Liver (tissue), 9 donors: Measurements from ENCODE around the gene TDRD9. TPM values are rescaled to one million over a fixed set of nuclear protein-coding genes. Genes with fewer than 3 reads are reported as not detected.

Source experiments
- DNase-seq: peaks from one replicate; pipeline ENCODE4 v3.0.0-alpha.2; 2017; ENCODE audit warnings: low spot score
- H3K27ac ChIP-seq, 2 donors: one replicate each; pipeline ENCODE4 v1.7.0; 2013; ENCODE audit warnings: inconsistent platforms in 2 of 2, low read length in 2 of 2, control low read depth in 1 of 2, low read depth in 1 of 2, mild to moderate bottlenecking in 1 of 2
- H3K27me3 ChIP-seq, 4 donors: one replicate each; pipeline versions ENCODE4 v1.6.1 to v1.7.0; 2013; ENCODE audit warnings: low read length in 3 of 4, inconsistent platforms in 1 of 4, mild to moderate bottlenecking in 1 of 4, moderate library complexity in 1 of 4; ENCODE audit not compliant: control insufficient read depth in 4 of 4, insufficient read depth in 4 of 4
- H3K36me3 ChIP-seq, 4 donors: one replicate each; pipeline versions ENCODE4 v1.6.1 to v1.7.0; 2013; ENCODE audit warnings: low read length in 3 of 4, mild to moderate bottlenecking in 3 of 4, low read depth in 1 of 4, moderate library complexity in 1 of 4; ENCODE audit not compliant: control insufficient read depth in 4 of 4, insufficient read depth in 3 of 4
- H3K4me1 ChIP-seq, 4 donors: one replicate each; pipeline versions ENCODE4 v1.6.1 to v1.7.0; 2013; ENCODE audit warnings: low read length in 3 of 4, mild to moderate bottlenecking in 3 of 4, moderate library complexity in 1 of 4; ENCODE audit not compliant: control insufficient read depth in 4 of 4, insufficient read depth in 4 of 4
- H3K4me3 ChIP-seq, 3 donors: one replicate each; pipeline versions ENCODE4 v1.6.1 to v1.7.0; 2013; ENCODE audit warnings: low read length in 3 of 3, control low read depth in 1 of 3, low read depth in 1 of 3, mild to moderate bottlenecking in 1 of 3
- H3K9ac ChIP-seq, 2 donors: one replicate each; pipeline ENCODE4 v1.7.0; 2013; ENCODE audit warnings: low read length in 2 of 2, mild to moderate bottlenecking in 2 of 2, moderate library complexity in 2 of 2, control low read depth in 1 of 2, low read depth in 1 of 2
- H3K9me3 ChIP-seq, 4 donors: one replicate each; pipeline versions ENCODE4 v1.6.1 to v1.7.0; 2013; ENCODE audit warnings: low read length in 3 of 4; ENCODE audit not compliant: control insufficient read depth in 4 of 4
- EGR1 ChIP-seq, 2 donors: IDR thresholded peaks; 2 replicates each; pipeline ENCODE4 v1.6.1; 2016 to 2018; ENCODE audit warnings: antibody characterized with exemption in 2 of 2, low read depth in 2 of 2
- FOXA1 ChIP-seq: IDR thresholded peaks from 2 replicates; pipeline ENCODE4 v1.6.1; 2016; ENCODE audit warnings: antibody characterized with exemption
- HNF4A ChIP-seq, 2 donors: conservative IDR thresholded peaks; 2 replicates each; pipeline ENCODE4 v1.6.1; 2016; ENCODE audit warnings: antibody characterized with exemption in 2 of 2, mild to moderate bottlenecking in 2 of 2
- HNF4G ChIP-seq: IDR thresholded peaks from 2 replicates; pipeline ENCODE4 v1.6.1; 2016; ENCODE audit warnings: antibody characterized with exemption
- JUND ChIP-seq, 2 donors: IDR thresholded peaks; 2 replicates each; pipeline ENCODE4 v1.6.1; 2016; ENCODE audit warnings: antibody characterized with exemption in 2 of 2
- NR2F2 ChIP-seq: IDR thresholded peaks from 2 replicates; pipeline ENCODE4 v1.6.1; 2016; ENCODE audit warnings: antibody characterized with exemption
- RXRA ChIP-seq, 2 donors: IDR thresholded peaks; 2 replicates each; pipeline ENCODE4 v1.6.1; 2017 to 2018; ENCODE audit warnings: antibody characterized with exemption in 2 of 2, mild to moderate bottlenecking in 1 of 2
- SP1 ChIP-seq: IDR thresholded peaks from 2 replicates; pipeline ENCODE4 v1.6.1; 2018; ENCODE audit warnings: antibody characterized with exemption, mild to moderate bottlenecking
- TAF1 ChIP-seq: conservative IDR thresholded peaks from 2 replicates; pipeline ENCODE4 v1.6.1; 2016; ENCODE audit warnings: antibody characterized with exemption, mild to moderate bottlenecking
- YY1 ChIP-seq: IDR thresholded peaks from 2 replicates; pipeline ENCODE4 v1.6.1; 2016; ENCODE audit warnings: antibody characterized with exemption, mild to moderate bottlenecking
- WGBS: extraction: QIAGEN DNeasy Blood & Tissue Kit; methylation state at CpG from one replicate; pipeline ENCODE4 v1.1.7; 2013; 5-methylcytosine and 5-hydroxymethylcytosine counted together
- polyA plus RNA-seq, 2 donors: library from polyadenylated mRNA; stranded (reverse) in 1 of 2; unstranded in 1 of 2; fragments of 200-250 nt in 1 of 2; fragments of >200 nt in 1 of 2; fragmentation: Nextera tagmentation in 1 of 2; extraction: Ambion mirVana in 1 of 2; gene quantifications; one replicate each; pipeline versions ENCODE4 v1.2.1 to v1.2.3, GENCODE V29; 2013 to 2015
- total RNA-seq, 2 donors: library from RNA; depleted of rRNA; stranded (reverse); fragments of >200 nt; gene quantifications; one replicate each; pipeline ENCODE4 v1.2.3, GENCODE V29; 2014
- TF ChIP-seq, protein P1 (sequence below): IDR thresholded peaks from 2 replicates; pipeline ENCODE4 v1.6.1; 2016; ENCODE audit warnings: antibody characterized with exemption
- TF ChIP-seq, protein P2 (sequence below): IDR thresholded peaks from 2 replicates; pipeline ENCODE4 v1.6.1; 2016; ENCODE audit warnings: antibody characterized with exemption
- TF ChIP-seq, protein P3 (sequence below): IDR thresholded peaks from 2 replicates; pipeline ENCODE4 v1.6.1; 2016; ENCODE audit warnings: antibody characterized with exemption, mild to moderate bottlenecking
- TF ChIP-seq, protein P4 (sequence below): IDR thresholded peaks from 2 replicates; pipeline ENCODE4 v1.6.1; 2016; ENCODE audit warnings: antibody characterized with exemption
- TF ChIP-seq, protein P5 (sequence below): fragments of 150-350 bp; IDR thresholded peaks from 2 replicates; pipeline ENCODE4 v1.5.1; 2017; ENCODE audit warnings: improper control_type of control experiment, low read depth, low read length; ENCODE audit not compliant: missing input control
- donor health status: healthy.
- donor health status: healthy.
- donor health status: healthy.
- donor health status: healthy.
- donor health status: healthy.

TDRD9 gene
- total and polyA plus RNA-seq, 4 donors: 0.12 to 1.0 (median 0.46) TPM

DNA sequence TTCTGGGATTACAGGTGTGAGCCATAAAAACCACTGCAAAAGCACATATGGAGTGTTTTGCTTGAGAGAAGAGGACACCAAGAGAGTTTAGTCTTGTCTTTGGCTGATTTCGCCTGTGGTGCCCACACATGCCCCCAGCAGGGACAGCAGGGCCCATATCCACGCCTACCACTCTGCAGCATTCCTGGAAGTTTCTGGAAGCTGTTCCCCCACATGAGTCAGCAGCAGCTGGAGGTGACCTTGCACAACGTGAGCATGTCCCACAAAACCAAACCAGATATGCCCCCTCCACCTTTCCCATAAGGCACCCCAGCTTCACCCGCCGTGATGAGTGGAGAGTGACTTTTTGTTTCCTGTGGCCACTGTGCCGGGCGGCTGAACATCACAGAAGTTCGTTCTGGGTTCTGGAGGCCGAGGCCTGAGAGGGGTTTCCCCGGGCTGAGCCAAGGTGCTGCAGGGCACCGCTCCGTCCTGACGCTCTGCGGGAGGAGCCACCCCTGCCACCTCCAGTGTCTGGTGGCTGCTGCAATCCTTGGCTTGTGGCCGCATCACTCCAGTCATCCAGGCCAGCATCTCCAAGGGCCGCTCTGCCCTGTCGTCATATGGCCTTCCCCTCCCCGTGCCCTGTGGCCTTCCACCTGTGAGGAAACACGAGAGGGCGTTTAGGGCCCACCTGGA is 162.0 kb downstream of the TDRD9 start:
- Histone ChIP-seq H3K27ac (peak overlapping the region; percentile 31 to 68), H3K36me3 (no peaks in the 10 kb centered on the region), H3K4me1 (peaks cover 26 to 80% (median 49%) of the 10 kb centered on the region in 4 donors), H3K9me3 (no peaks in the 10 kb centered on the region), H3K27me3 (no peaks in the 10 kb centered on the region), H3K4me3 (no peak overlapping the region), H3K9ac (no peak overlapping the region)
- WGBS: 90% methylated on average over 20 of the region's 20 CpGs
- DNase-seq: no peak
- TF ChIP-seq RXRA (IDR thresholded peaks at IDR 0.05): peak in 1 of 2 donors; percentile 28
- TF ChIP-seq JUND (IDR thresholded peaks at IDR 0.05): peak in 1 of 2 donors; percentile 7
- TF ChIP-seq, protein P1, sequence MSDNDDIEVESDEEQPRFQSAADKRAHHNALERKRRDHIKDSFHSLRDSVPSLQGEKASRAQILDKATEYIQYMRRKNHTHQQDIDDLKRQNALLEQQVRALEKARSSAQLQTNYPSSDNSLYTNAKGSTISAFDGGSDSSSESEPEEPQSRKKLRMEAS: peak; percentile 42
- no peak for TF ChIP-seq EGR1 (IDR thresholded peaks at IDR 0.05; ENCODE audit: low read depth in 2 of 2)
- no peak for TF ChIP-seq FOXA1
- TF ChIP-seq NR2F2: no peak
- TF ChIP-seq TAF1: no peak

DNA sequence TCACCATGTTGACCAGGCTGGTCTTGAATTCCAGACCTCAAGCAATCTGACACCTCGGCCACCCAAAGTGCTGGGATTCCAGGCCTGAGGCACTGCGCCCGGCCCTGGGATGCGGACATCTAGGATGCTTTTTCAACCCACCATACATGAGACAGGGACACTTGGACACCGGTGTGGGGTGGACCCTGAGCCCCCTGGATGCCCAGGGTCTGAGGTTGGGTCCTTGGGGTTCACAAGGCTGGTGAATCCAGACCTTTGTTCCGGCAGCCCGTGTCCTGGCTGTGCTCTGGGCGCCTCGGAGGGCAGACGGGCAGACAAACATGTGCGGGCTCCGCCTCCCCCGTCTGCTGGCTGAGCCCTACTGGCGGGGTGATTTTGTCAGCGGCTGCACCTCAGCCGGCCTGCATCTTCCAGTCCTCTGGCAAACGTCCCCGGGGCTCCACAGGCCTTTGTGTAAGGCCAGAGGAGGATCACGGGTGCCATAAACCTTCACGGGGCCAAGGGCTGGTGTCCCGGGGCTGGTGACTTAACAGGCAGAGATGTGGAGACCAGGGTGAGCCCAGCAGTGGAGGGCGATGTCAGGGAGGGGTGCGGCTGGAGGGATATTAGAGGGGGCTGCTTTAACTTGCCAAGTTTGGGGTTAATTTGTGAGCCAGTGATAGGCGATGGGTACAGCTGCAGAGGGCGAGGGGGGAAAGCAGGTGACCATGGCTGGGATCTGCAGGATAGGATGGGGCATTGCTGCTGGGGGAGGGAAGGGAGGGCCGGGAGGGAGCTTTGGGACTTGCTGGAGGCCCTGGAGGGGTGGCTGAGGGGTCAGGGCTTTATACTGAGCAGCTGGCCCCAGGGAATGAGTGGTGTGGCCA is 163.0 kb downstream of the TDRD9 start:
- Histone ChIP-seq H3K9me3 (no peaks in the 10 kb centered on the region), H3K27me3 (no peaks in the 10 kb centered on the region), H3K27ac (peak overlapping the region; percentile 20 to 49), H3K4me3 (peak overlapping the region in 2 of 3 donors; percentile 1 to 25), H3K36me3 (peaks cover 0 to 7% (median 2%) of the 10 kb centered on the region in 4 donors), H3K4me1 (peaks cover 26 to 73% (median 47%) of the 10 kb centered on the region in 4 donors), H3K9ac (no peak overlapping the region)
- TF ChIP-seq HNF4G (peak; percentile 40), HNF4A (conservative IDR thresholded peaks at IDR 0.05) (peak; percentile 88 to 92), SP1 (peak; percentile 52), RXRA (IDR thresholded peaks at IDR 0.05) (peak; percentile 83 to 95), EGR1 (IDR thresholded peaks at IDR 0.05; ENCODE audit: low read depth in 2 of 2) (peak in 1 of 2 donors; percentile 72), TAF1 (no peak), YY1 (peak; percentile 68), NR2F2 (peak; percentile 63)
- TF ChIP-seq, protein P2, sequence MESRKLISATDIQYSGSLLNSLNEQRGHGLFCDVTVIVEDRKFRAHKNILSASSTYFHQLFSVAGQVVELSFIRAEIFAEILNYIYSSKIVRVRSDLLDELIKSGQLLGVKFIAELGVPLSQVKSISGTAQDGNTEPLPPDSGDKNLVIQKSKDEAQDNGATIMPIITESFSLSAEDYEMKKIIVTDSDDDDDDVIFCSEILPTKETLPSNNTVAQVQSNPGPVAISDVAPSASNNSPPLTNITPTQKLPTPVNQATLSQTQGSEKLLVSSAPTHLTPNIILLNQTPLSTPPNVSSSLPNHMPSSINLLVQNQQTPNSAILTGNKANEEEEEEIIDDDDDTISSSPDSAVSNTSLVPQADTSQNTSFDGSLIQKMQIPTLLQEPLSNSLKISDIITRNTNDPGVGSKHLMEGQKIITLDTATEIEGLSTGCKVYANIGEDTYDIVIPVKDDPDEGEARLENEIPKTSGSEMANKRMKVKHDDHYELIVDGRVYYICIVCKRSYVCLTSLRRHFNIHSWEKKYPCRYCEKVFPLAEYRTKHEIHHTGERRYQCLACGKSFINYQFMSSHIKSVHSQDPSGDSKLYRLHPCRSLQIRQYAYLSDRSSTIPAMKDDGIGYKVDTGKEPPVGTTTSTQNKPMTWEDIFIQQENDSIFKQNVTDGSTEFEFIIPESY: no peak
- TF ChIP-seq, protein P3, sequence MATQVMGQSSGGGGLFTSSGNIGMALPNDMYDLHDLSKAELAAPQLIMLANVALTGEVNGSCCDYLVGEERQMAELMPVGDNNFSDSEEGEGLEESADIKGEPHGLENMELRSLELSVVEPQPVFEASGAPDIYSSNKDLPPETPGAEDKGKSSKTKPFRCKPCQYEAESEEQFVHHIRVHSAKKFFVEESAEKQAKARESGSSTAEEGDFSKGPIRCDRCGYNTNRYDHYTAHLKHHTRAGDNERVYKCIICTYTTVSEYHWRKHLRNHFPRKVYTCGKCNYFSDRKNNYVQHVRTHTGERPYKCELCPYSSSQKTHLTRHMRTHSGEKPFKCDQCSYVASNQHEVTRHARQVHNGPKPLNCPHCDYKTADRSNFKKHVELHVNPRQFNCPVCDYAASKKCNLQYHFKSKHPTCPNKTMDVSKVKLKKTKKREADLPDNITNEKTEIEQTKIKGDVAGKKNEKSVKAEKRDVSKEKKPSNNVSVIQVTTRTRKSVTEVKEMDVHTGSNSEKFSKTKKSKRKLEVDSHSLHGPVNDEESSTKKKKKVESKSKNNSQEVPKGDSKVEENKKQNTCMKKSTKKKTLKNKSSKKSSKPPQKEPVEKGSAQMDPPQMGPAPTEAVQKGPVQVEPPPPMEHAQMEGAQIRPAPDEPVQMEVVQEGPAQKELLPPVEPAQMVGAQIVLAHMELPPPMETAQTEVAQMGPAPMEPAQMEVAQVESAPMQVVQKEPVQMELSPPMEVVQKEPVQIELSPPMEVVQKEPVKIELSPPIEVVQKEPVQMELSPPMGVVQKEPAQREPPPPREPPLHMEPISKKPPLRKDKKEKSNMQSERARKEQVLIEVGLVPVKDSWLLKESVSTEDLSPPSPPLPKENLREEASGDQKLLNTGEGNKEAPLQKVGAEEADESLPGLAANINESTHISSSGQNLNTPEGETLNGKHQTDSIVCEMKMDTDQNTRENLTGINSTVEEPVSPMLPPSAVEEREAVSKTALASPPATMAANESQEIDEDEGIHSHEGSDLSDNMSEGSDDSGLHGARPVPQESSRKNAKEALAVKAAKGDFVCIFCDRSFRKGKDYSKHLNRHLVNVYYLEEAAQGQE: peak; percentile 52
- TF ChIP-seq, protein P4, sequence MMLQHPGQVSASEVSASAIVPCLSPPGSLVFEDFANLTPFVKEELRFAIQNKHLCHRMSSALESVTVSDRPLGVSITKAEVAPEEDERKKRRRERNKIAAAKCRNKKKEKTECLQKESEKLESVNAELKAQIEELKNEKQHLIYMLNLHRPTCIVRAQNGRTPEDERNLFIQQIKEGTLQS: no peak
- TF ChIP-seq, protein P5, sequence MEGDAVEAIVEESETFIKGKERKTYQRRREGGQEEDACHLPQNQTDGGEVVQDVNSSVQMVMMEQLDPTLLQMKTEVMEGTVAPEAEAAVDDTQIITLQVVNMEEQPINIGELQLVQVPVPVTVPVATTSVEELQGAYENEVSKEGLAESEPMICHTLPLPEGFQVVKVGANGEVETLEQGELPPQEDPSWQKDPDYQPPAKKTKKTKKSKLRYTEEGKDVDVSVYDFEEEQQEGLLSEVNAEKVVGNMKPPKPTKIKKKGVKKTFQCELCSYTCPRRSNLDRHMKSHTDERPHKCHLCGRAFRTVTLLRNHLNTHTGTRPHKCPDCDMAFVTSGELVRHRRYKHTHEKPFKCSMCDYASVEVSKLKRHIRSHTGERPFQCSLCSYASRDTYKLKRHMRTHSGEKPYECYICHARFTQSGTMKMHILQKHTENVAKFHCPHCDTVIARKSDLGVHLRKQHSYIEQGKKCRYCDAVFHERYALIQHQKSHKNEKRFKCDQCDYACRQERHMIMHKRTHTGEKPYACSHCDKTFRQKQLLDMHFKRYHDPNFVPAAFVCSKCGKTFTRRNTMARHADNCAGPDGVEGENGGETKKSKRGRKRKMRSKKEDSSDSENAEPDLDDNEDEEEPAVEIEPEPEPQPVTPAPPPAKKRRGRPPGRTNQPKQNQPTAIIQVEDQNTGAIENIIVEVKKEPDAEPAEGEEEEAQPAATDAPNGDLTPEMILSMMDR: no peak
- no peak for DNase-seq
- WGBS: 35% methylated on average over 26 of the region's 26 CpGs
